K562 (cell line): ENCODE results near the gene PDF.

Source experiments
- CBFB ChIP-seq: sonication (generic); formaldehyde crosslinking; IDR thresholded peaks from 2 replicates; pipeline ENCODE4 v1.4.0; 2020; ENCODE audit warnings: mild to moderate bottlenecking, missing genetic modification reagents
- HDAC3 ChIP-seq: fragments of 450-650 bp; IDR thresholded peaks from 2 replicates; pipeline ENCODE4 v1.6.1; 2018; ENCODE audit warnings: borderline replicate concordance, mild to moderate bottlenecking, moderate library complexity; ENCODE audit not compliant: partially characterized antibody
- HMGN3 ChIP-seq: IDR thresholded peaks from 2 replicates; pipeline ENCODE4 v1.6.1; 2011; ENCODE audit warnings: borderline replicate concordance, low read depth, mild to moderate bottlenecking, mixed read lengths, low read length; ENCODE audit not compliant: insufficient read length; ENCODE audit errors: extremely low read depth
- HNRNPUL1 ChIP-seq: fragments of 200-400 bp; formaldehyde crosslinking; IDR thresholded peaks from 2 replicates; pipeline ENCODE4 v1.6.1; 2017; ENCODE audit warnings: low read length
- KDM5B ChIP-seq: fragments of 200-600 bp; sonication (generic); IDR thresholded peaks from 2 replicates; pipeline ENCODE4 v1.6.1; 2012; ENCODE audit warnings: low read depth, mild to moderate bottlenecking, moderate library complexity, low read length, control low read depth, inconsistent platforms; ENCODE audit not compliant: insufficient replicate concordance
- MTA1 ChIP-seq: fragments of 450-650 bp; IDR thresholded peaks from 2 replicates; pipeline ENCODE4 v1.6.1; 2017; ENCODE audit warnings: borderline replicate concordance
- NR2C1 ChIP-seq, 2 experiments: fragments of 450-650 bp; IDR thresholded peaks; 2 replicates each; pipeline ENCODE4 v1.6.1; 2017; ENCODE audit warnings: mild to moderate bottlenecking in 2 of 2, antibody characterized with exemption in 1 of 2, inconsistent platforms in 1 of 2, missing compliant biosample characterization in 1 of 2, missing genetic modification characterization in 1 of 2
- PKNOX1 ChIP-seq: fragments of 450-650 bp; IDR thresholded peaks from 2 replicates; pipeline ENCODE4 v1.6.1; 2016
- POLR2B ChIP-seq: fragments of 450-650 bp; IDR thresholded peaks from 2 replicates; pipeline ENCODE4 v1.6.1; 2018; ENCODE audit warnings: low read depth; ENCODE audit not compliant: partially characterized antibody
- RCOR1 ChIP-seq, 2 experiments: IDR thresholded peaks; 2 replicates each; pipeline ENCODE4 v1.6.1; 2012; ENCODE audit warnings: low read depth in 2 of 2, low read length in 2 of 2, borderline replicate concordance in 1 of 2, improper control_type of control experiment in 1 of 2
- ZFP1 ChIP-seq: fragments of 450-650 bp; formaldehyde crosslinking; IDR thresholded peaks from 2 replicates; pipeline ENCODE4 v1.4.0; 2020; ENCODE audit warnings: mild to moderate bottlenecking, mixed read lengths
- ZNF253 ChIP-seq: fragments of 250-450 bp; sonication (Bioruptor Pico); conservative IDR thresholded peaks from 2 replicates; pipeline ENCODE4 v1.6.1; 2021; ENCODE audit warnings: mild to moderate bottlenecking

DNA sequence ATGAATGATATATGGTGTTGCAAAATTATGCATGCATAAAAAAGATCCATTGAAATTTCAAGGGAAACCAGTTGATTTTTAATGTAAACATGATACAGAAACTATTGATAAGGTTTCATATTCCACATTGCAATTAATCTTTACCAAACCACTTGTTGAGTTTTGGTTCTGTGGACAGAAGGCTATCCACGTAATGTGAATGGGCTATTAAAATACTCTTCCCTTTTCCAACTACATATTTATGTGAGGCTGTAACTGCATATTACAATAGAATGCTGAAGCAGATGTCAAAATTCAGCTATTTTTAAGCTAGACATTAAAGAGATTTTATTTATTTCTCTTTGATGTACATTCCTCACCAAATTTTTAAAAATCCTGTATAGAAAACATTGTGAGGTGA is 53.0 kb downstream of the PDF start:
- TF ChIP-seq ZFP1 (CRISPR knock-in tag) (no peak), PKNOX1 (no peak), HDAC3 (no peak), HNRNPUL1 (no peak), NR2C1 (IDR thresholded peaks at IDR 0.05) (no peak), NR2C1 (tag; IDR thresholded peaks at IDR 0.05) (no peak), ZNF253 (CRISPR knock-in tag) (no peak), CBFB (CRISPR knock-in tag) (no peak), KDM5B (no peak), POLR2B (no peak), RCOR1 (IDR thresholded peaks at IDR 0.05; ENCODE audit: borderline replicate concordance in 1 of 2, low read depth in 2 of 2, low read length in 2 of 2) (no peak), HMGN3 (no peak), MTA1 (no peak)
